HL-60 (cell line): Measurements from ENCODE around the gene POU2F1.

ENCODE experiments used
- DNase-seq, 2 experiments: peaks; one replicate each; pipeline ENCODE4 v3.0.0-alpha.2; 2010 to 2020; ENCODE audit warnings: low read depth in 1 of 2, low spot score in 1 of 2
- H3K27ac ChIP-seq: fragments of 250-450 bp; sonication (Bioruptor Pico); replicated peaks from 2 replicates; pipeline ENCODE4 v1.5.1; 2020; ENCODE audit warnings: mild to moderate bottlenecking, moderate library complexity
- H3K27me3 ChIP-seq: fragments of 250-450 bp; sonication (Bioruptor Pico); 2 replicates; pipeline ENCODE4 v1.5.1; 2021; ENCODE audit warnings: mild to moderate bottlenecking, moderate library complexity; ENCODE audit not compliant: insufficient read depth, poor library complexity, severe bottlenecking
- H3K4me3 ChIP-seq: replicated peaks from 2 replicates; pipeline ENCODE4 v1.5.1; 2011; ENCODE audit warnings: mild to moderate bottlenecking, control low read depth, low read length; ENCODE audit not compliant: insufficient read depth
- GABPA ChIP-seq: IDR thresholded peaks from 2 replicates; pipeline ENCODE4 v1.6.1; 2012; ENCODE audit warnings: low read depth
- POLR2AphosphoS5 ChIP-seq: IDR thresholded peaks from 2 replicates; pipeline ENCODE4 v1.6.1; 2012; ENCODE audit warnings: low read depth
- SPI1 ChIP-seq: IDR thresholded peaks from 2 replicates; pipeline ENCODE4 v1.6.1; 2012; ENCODE audit warnings: low read depth, mild to moderate bottlenecking, borderline replicate concordance
- TF ChIP-seq, protein P1 (sequence below): IDR thresholded peaks from one replicate; pipeline ENCODE4 v1.5.1; 2011; ENCODE audit warnings: low read length, control low read depth, inconsistent platforms; ENCODE audit not compliant: insufficient read depth
- TF ChIP-seq, protein P2 (sequence below): IDR thresholded peaks from 2 replicates; pipeline ENCODE4 v1.6.1; 2012; ENCODE audit warnings: low read depth; ENCODE audit not compliant: insufficient replicate concordance

POU2F1 gene

DNA sequence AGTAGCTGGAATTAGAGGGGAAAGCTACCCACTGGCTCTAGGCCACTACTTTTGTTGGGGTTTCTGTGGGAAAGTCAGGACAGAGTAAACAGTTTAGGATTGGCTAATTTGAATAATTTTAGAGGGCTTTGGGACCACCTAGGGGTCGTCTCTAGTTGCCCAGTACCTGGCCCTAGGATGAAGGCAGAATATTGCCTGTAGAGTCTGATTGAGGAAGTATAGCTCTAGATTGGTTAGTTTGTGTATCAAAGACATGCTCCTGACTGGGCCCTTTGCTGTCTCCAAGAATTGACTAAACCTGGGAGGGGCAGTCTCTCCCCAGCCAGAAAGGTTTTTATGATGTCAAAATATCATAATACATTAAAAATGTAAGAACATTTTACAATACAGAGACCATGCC is 142.0 kb downstream of the POU2F1 start:
- H3K27ac ChIP-seq = no peak overlapping the region
- no peaks in the 10 kb centered on the region for H3K27me3 ChIP-seq
- no peak for DNase-seq
- no peak overlapping the region for H3K4me3 ChIP-seq
- no peak for TF ChIP-seq GABPA
- TF ChIP-seq POLR2AphosphoS5 = no peak
- TF ChIP-seq, protein P1, sequence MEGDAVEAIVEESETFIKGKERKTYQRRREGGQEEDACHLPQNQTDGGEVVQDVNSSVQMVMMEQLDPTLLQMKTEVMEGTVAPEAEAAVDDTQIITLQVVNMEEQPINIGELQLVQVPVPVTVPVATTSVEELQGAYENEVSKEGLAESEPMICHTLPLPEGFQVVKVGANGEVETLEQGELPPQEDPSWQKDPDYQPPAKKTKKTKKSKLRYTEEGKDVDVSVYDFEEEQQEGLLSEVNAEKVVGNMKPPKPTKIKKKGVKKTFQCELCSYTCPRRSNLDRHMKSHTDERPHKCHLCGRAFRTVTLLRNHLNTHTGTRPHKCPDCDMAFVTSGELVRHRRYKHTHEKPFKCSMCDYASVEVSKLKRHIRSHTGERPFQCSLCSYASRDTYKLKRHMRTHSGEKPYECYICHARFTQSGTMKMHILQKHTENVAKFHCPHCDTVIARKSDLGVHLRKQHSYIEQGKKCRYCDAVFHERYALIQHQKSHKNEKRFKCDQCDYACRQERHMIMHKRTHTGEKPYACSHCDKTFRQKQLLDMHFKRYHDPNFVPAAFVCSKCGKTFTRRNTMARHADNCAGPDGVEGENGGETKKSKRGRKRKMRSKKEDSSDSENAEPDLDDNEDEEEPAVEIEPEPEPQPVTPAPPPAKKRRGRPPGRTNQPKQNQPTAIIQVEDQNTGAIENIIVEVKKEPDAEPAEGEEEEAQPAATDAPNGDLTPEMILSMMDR = no peak
- TF ChIP-seq SPI1 = no peak
- TF ChIP-seq, protein P2, sequence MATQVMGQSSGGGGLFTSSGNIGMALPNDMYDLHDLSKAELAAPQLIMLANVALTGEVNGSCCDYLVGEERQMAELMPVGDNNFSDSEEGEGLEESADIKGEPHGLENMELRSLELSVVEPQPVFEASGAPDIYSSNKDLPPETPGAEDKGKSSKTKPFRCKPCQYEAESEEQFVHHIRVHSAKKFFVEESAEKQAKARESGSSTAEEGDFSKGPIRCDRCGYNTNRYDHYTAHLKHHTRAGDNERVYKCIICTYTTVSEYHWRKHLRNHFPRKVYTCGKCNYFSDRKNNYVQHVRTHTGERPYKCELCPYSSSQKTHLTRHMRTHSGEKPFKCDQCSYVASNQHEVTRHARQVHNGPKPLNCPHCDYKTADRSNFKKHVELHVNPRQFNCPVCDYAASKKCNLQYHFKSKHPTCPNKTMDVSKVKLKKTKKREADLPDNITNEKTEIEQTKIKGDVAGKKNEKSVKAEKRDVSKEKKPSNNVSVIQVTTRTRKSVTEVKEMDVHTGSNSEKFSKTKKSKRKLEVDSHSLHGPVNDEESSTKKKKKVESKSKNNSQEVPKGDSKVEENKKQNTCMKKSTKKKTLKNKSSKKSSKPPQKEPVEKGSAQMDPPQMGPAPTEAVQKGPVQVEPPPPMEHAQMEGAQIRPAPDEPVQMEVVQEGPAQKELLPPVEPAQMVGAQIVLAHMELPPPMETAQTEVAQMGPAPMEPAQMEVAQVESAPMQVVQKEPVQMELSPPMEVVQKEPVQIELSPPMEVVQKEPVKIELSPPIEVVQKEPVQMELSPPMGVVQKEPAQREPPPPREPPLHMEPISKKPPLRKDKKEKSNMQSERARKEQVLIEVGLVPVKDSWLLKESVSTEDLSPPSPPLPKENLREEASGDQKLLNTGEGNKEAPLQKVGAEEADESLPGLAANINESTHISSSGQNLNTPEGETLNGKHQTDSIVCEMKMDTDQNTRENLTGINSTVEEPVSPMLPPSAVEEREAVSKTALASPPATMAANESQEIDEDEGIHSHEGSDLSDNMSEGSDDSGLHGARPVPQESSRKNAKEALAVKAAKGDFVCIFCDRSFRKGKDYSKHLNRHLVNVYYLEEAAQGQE = no peak

- H3K27ac ChIP-seq = no peak overlapping the region
- no peak for TF ChIP-seq POLR2AphosphoS5
- TF ChIP-seq, protein P1 = no peak
- TF ChIP-seq, protein P2 = no peak
- no peak for TF ChIP-seq SPI1
- TF ChIP-seq GABPA = no peak
- no peak overlapping the region for H3K4me3 ChIP-seq
- H3K27me3 ChIP-seq = no peaks in the 10 kb centered on the region
- no peak for DNase-seq
Observed at GRCh38 chr1:167364826-167365225, 144.1 kb downstream of the POU2F1 start.

DNA sequence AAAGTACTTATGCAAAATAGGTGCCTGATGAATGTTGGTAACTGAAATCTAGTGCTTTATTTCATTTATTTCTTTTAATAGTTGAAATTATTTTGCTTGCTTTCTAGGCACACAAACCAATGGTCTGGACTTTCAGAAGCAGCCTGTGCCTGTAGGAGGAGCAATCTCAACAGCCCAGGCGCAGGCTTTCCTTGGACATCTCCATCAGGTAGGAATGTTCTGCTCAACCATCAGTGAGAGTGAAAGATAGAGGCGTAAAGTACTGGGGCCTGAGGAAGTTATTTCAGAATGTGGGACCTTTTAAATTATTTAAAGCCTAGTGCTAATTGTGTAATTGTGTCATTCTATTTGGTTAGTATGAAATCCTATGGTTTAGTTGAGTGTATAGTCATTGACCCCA is 144.7 kb downstream of the POU2F1 start:
- TF ChIP-seq, protein P1 = no peak
- TF ChIP-seq GABPA (no peak), POLR2AphosphoS5 (no peak), SPI1 (no peak)
- TF ChIP-seq, protein P2 = no peak
- Histone ChIP-seq H3K27me3 (no peaks in the 10 kb centered on the region), H3K4me3 (no peak overlapping the region)

More for the DNA sequence above, 144.7 kb downstream of the POU2F1 start:
- DNase-seq = no peak
- no peak overlapping the region for H3K27ac ChIP-seq
